ENCODE data around the gene SHISAL2A.

GRCh38 chr1:52585474-52585873, 47.5 kb upstream of the SHISAL2A start:
- TF ChIP-seq CTCF (IDR thresholded peaks at IDR 0.05; ENCODE audit: control extremely low read depth in 1 of 3, insufficient read depth in 1 of 3, low read depth in 1 of 3, low read length in 3 of 3) (no peak), TEAD4 (IDR thresholded peaks at IDR 0.05; ENCODE audit: low read depth, low read length) (no peak), RFX5 (IDR thresholded peaks at IDR 0.05; ENCODE audit: borderline replicate concordance, low read depth, low read length) (no peak), FOSL1 (IDR thresholded peaks at IDR 0.05; ENCODE audit: insufficient read depth, low read depth, low read length) (no peak), CHD1 (IDR thresholded peaks at IDR 0.05; ENCODE audit: low read depth, low read length) (no peak), CBX5 (IDR thresholded peaks at IDR 0.05; ENCODE audit: low read depth, low read length) (no peak), KDM5A (IDR thresholded peaks at IDR 0.05; ENCODE audit: low read length) (no peak), CEBPB (IDR thresholded peaks at IDR 0.05; ENCODE audit: low read depth, low read length) (no peak), USF2 (IDR thresholded peaks at IDR 0.05; ENCODE audit: low read length) (no peak), ATF2 (IDR thresholded peaks at IDR 0.05; ENCODE audit: low read length) (no peak), POLR2AphosphoS5 (IDR thresholded peaks at IDR 0.05; ENCODE audit: low read depth, low read length) (no peak)

Data from H1 (cell line).